Measurements from ENCODE around the gene NKD2. TPM values are rescaled to one million over a fixed set of nuclear protein-coding genes. Genes with fewer than 3 reads are reported as not detected.
A peak's percentile ranks its signal among the peaks of the same experiment; 100 is the strongest.

NKD2 gene
- total RNA-seq, 2 experiments from 2014 or later: 0.17 to 0.30 TPM

GRCh38 chr5:1033178-1033577 is 24.6 kb downstream of the NKD2 start:
- Histone ChIP-seq H3K36me3 (ENCODE audit: insufficient read depth, low read length) (no peaks in the 10 kb centered on the region), H3K27ac (ENCODE audit: low read depth in 1 of 2, low read length in 2 of 2) (no peak overlapping the region), H3K4me1 (ENCODE audit: insufficient read depth, low read length) (no peaks in the 10 kb centered on the region), H3K27me3 (ENCODE audit: control insufficient read depth in 1 of 2, insufficient read depth in 2 of 2, low read length in 2 of 2) (no peaks in the 10 kb centered on the region), H3K9me3 (ENCODE audit: control insufficient read depth in 1 of 2, insufficient read depth in 1 of 2, low read length in 2 of 2) (peaks cover 0 to 18% of the 10 kb centered on the region in 2 experiments), H3K4me3 (ENCODE audit: low read length) (no peak overlapping the region)
- ChIA-PET POLR2A (no interaction called here), CTCF (no interaction called here)
- no peaks in the 10 kb centered on the region for H3K9me3 Mint-ChIP-seq
- H3K4me1 Mint-ChIP-seq (ENCODE audit: low read depth): no peaks in the 10 kb centered on the region
- no peaks in the 10 kb centered on the region for H3K27me3 Mint-ChIP-seq
- H3K27ac Mint-ChIP-seq: no peak overlapping the region
- ATAC-seq (ENCODE audit: poor library complexity): no peak
- no peak for DNase-seq
- no peaks in the 10 kb centered on the region for H3K36me3 Mint-ChIP-seq (ENCODE audit: low read depth)
- intact Hi-C loops (cut with DNase I, micrococcal nuclease): no loop called here
- no peak for TF ChIP-seq CTCF (IDR thresholded peaks at IDR 0.05)
- no peak overlapping the region for H3K4me3 Mint-ChIP-seq

GRCh38 chr5:1033606-1034420 is 25.2 kb downstream of the NKD2 start:
- Histone ChIP-seq H3K4me3 (ENCODE audit: low read length) (no peak overlapping the region), H3K36me3 (ENCODE audit: insufficient read depth, low read length) (no peaks in the 10 kb centered on the region), H3K4me1 (ENCODE audit: insufficient read depth, low read length) (no peaks in the 10 kb centered on the region), H3K27ac (ENCODE audit: low read depth in 1 of 2, low read length in 2 of 2) (no peak overlapping the region), H3K27me3 (ENCODE audit: control insufficient read depth in 1 of 2, insufficient read depth in 2 of 2, low read length in 2 of 2) (no peaks in the 10 kb centered on the region), H3K9me3 (ENCODE audit: control insufficient read depth in 1 of 2, insufficient read depth in 1 of 2, low read length in 2 of 2) (peaks cover 0 to 24% of the 10 kb centered on the region in 2 experiments)
- POLR2A ChIA-PET: no interaction called here
- TF ChIP-seq CTCF (IDR thresholded peaks at IDR 0.05): no peak
- Mint-ChIP-seq H3K27ac (no peak overlapping the region), H3K9me3 (no peaks in the 10 kb centered on the region), H3K4me1 (ENCODE audit: low read depth) (no peaks in the 10 kb centered on the region), H3K4me3 (no peak overlapping the region), H3K36me3 (ENCODE audit: low read depth) (no peaks in the 10 kb centered on the region), H3K27me3 (no peaks in the 10 kb centered on the region)
- DNase-seq (peak in 1 of 14 experiments; percentile 4), ATAC-seq (ENCODE audit: poor library complexity) (no peak)
- CTCF ChIA-PET: no interaction called here
- intact Hi-C loops (cut with DNase I, micrococcal nuclease): no loop called here

- no peak overlapping the region for H3K27ac Mint-ChIP-seq
- H3K9me3 Mint-ChIP-seq: no peaks in the 10 kb centered on the region
- Histone ChIP-seq H3K27me3 (ENCODE audit: control insufficient read depth in 1 of 2, insufficient read depth in 2 of 2, low read length in 2 of 2) (no peaks in the 10 kb centered on the region), H3K27ac (ENCODE audit: low read depth in 1 of 2, low read length in 2 of 2) (no peak overlapping the region), H3K9me3 (ENCODE audit: control insufficient read depth in 1 of 2, insufficient read depth in 1 of 2, low read length in 2 of 2) (peaks cover 0 to 28% of the 10 kb centered on the region in 2 experiments), H3K4me3 (ENCODE audit: low read length) (no peak overlapping the region), H3K36me3 (ENCODE audit: insufficient read depth, low read length) (no peaks in the 10 kb centered on the region), H3K4me1 (ENCODE audit: insufficient read depth, low read length) (no peaks in the 10 kb centered on the region)
- peak in 1 of 14 experiments; percentile 1 for DNase-seq
- intact Hi-C loops (cut with DNase I, micrococcal nuclease): no loop called here
- H3K4me1 Mint-ChIP-seq (ENCODE audit: low read depth): no peaks in the 10 kb centered on the region
- no peak for TF ChIP-seq CTCF (IDR thresholded peaks at IDR 0.05)
- ATAC-seq (ENCODE audit: poor library complexity): no peak
- CTCF ChIA-PET: no interaction called here
- H3K27me3 Mint-ChIP-seq: no peaks in the 10 kb centered on the region
- POLR2A ChIA-PET: no interaction called here
- no peak overlapping the region for H3K4me3 Mint-ChIP-seq
- H3K36me3 Mint-ChIP-seq (ENCODE audit: low read depth): no peaks in the 10 kb centered on the region
Measured at GRCh38 chr5:1034421-1034905, 25.9 kb downstream of the NKD2 start.

Data from CD4-positive, alpha-beta T cell (primary cell).